C4-2B (cell line): ENCODE data around the gene KDM4E.

Experiments used
- CTCF ChIP-seq: fragments of 450-650 bp; conservative IDR thresholded peaks from 2 replicates; pipeline ENCODE4 v1.5.1; 2017; ENCODE audit warnings: mild to moderate bottlenecking
- ZFX ChIP-seq: fragments of 450-650 bp; IDR thresholded peaks from 2 replicates; pipeline ENCODE4 v1.6.1; 2017

DNA sequence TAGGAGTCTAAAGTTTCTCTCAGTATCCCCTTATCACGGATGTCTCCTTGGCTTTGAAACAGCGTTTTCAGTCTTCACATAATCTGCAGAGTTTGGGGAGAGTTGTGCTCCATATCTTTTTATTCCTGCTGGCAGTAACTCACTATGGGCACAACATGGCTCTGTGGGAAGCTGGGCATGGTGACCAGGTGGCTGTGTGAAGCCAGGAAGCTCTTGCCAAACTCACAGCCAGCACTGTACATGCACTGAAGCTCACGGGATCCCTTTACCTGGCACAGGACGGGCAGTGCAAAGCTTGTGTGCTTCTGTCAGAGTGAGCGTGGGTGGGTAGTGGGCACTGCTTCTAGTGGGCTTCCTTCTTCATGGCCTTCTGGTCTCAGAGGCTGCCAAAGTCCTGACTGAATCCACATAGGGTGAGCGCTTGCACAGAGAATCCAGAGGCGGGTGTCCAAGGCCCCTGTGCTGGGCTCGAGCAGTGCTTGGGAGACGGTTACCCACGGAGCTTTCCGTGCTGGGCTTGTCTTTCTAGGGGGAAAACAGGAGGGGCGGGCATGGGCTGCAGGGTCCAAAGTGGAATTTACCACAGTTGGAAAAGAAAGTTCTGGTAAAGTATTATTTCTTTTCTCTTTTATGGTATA is 10.8 kb upstream of the KDM4E start:
- TF ChIP-seq CTCF (no peak), ZFX (no peak)
